Measurements from ENCODE around the gene HEATR3. TPM values are rescaled to one million over a fixed set of nuclear protein-coding genes. Genes with fewer than 3 reads are reported as not detected.

The HEATR3 gene, protein sequence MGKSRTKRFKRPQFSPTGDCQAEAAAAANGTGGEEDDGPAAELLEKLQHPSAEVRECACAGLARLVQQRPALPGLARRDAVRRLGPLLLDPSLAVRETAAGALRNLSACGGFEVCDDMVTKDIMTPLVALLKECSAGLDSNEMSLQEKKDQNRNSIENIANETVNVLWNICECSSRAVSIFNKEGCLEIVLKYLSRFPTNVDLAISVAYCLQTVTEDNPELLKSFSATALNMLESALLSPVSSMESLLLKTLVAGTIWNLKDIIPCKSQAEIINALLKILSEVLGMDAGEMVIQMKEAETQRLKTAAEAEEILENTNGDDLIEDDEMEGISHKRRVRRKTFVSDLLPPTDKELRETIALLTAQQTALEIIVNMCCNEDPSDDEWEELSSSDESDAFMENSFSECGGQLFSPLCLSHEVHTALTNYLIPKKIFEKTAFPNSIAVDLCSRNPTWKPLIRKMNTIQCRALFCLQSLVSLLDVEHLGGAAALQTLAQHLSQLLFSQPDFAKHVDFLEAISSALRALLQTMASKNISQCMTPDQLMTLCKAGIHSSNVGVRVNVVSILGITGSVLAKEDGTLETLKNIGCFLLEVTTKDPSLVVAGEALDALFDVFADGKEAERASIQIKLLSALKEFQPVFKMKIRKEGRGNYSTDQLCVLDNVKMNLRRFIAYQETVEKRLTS
- total RNA-seq (2014; rRNA removed; shearing (Covaris generic)), result 23.9 and 24.5 TPM in 2 replicates

- DNase-seq, result peak; percentile 97
- no peaks in the 10 kb centered on the region for H3K27me3 ChIP-seq (ENCODE audit: control insufficient read depth, insufficient read depth, low read length)
- H3K36me3 ChIP-seq (replicated peaks; ENCODE audit: control insufficient read depth, insufficient read depth, low read length), result peaks cover 9% of the 10 kb centered on the region
- peak within 1 kb of the TSS; percentile 99 for H3K4me3 ChIP-seq (ENCODE audit: insufficient read depth, low read depth, low read length)
Measured at GRCh38 chr16:50065624-50066481, at the start of gene HEATR3. Gene HEATR3, plus strand, starts transcription at chr16:50065970. Its CDS starts 162 bp downstream, at chr16:50066132.

GRCh38 chr16:50017553-50017952 lies 48.2 kb upstream of the HEATR3 start:
- Histone ChIP-seq H3K36me3 (replicated peaks; ENCODE audit: control insufficient read depth, insufficient read depth, low read length) (no peaks in the 10 kb centered on the region), H3K27me3 (ENCODE audit: control insufficient read depth, insufficient read depth, low read length) (no peaks in the 10 kb centered on the region), H3K4me3 (ENCODE audit: insufficient read depth, low read depth, low read length) (no peak overlapping the region)
- DNase-seq, result no peak

DNA sequence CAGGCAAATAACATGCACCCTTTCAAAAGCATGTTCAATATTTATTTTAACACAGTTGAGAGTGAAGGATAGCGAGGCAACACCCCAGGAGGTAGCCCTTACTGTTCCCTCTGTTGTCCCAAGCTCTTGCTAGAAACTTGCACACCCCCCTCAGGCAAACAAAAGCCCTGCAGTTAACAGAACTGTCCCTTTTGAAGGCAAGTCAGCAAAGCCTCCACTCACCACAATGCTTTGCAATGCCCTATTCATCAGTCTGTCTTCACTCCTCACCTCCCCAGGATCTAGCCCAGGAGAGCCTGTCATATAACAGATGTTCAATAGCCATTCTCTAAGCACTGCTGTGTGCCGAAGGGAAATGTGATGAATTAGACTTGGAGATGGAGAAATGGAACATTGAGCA lies 44.2 kb upstream of the HEATR3 start:
- no peaks in the 10 kb centered on the region for H3K36me3 ChIP-seq (replicated peaks; ENCODE audit: control insufficient read depth, insufficient read depth, low read length)
- H3K4me3 ChIP-seq (ENCODE audit: insufficient read depth, low read depth, low read length), result no peak overlapping the region
- H3K27me3 ChIP-seq (ENCODE audit: control insufficient read depth, insufficient read depth, low read length), result no peaks in the 10 kb centered on the region
- DNase-seq, result peak; percentile 55

DNA sequence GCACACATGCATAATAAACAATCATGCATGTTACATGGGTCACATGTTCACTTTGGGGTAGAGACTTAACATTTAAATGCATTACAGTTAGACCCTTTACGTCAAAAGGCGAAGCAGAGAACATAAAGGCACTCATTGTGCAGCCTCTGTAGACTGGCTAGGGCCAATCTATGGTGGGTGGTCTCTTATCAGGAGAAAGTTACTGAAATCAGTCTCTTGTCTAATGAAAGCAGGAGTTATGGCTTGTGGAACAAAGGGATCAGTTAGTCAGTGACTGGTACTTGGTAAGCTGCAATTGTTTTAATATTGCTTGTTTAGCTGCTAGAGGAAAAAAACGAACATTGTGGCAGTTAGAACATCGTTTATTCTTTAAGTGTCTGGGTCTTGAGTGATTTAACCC lies 42.1 kb upstream of the HEATR3 start:
- Histone ChIP-seq H3K27me3 (ENCODE audit: control insufficient read depth, insufficient read depth, low read length) (no peaks in the 10 kb centered on the region), H3K36me3 (replicated peaks; ENCODE audit: control insufficient read depth, insufficient read depth, low read length) (no peaks in the 10 kb centered on the region), H3K4me3 (ENCODE audit: insufficient read depth, low read depth, low read length) (no peak overlapping the region)
- DNase-seq, result no peak

- no peaks in the 10 kb centered on the region for H3K36me3 ChIP-seq (replicated peaks; ENCODE audit: control insufficient read depth, insufficient read depth, low read length)
- no peak overlapping the region for H3K4me3 ChIP-seq (ENCODE audit: insufficient read depth, low read depth, low read length)
- no peaks in the 10 kb centered on the region for H3K27me3 ChIP-seq (ENCODE audit: control insufficient read depth, insufficient read depth, low read length)
- DNase-seq, result no peak
Measured at GRCh38 chr16:50024207-50024606, 41.6 kb upstream of the HEATR3 start.

GRCh38 chr16:50024684-50025536 lies 40.9 kb upstream of the HEATR3 start, which contains the start of gene CNEP1R1:
Gene CNEP1R1, plus strand, starts transcription at chr16:50025225. Its CDS starts 91 bp downstream, at chr16:50025316.
- no peaks in the 10 kb centered on the region for H3K36me3 ChIP-seq (replicated peaks; ENCODE audit: control insufficient read depth, insufficient read depth, low read length)
- DNase-seq, result peak; percentile 98
- H3K27me3 ChIP-seq (ENCODE audit: control insufficient read depth, insufficient read depth, low read length), result no peaks in the 10 kb centered on the region
- H3K4me3 ChIP-seq (ENCODE audit: insufficient read depth, low read depth, low read length), result peak within 1 kb of the TSS; percentile 88

- DNase-seq, result no peak
- Histone ChIP-seq H3K27me3 (ENCODE audit: control insufficient read depth, insufficient read depth, low read length) (no peaks in the 10 kb centered on the region), H3K4me3 (ENCODE audit: insufficient read depth, low read depth, low read length) (peak overlapping the region; percentile 88), H3K36me3 (replicated peaks; ENCODE audit: control insufficient read depth, insufficient read depth, low read length) (no peaks in the 10 kb centered on the region)
Measured at GRCh38 chr16:50025537-50025931, 40.2 kb upstream of the HEATR3 start.

DNA sequence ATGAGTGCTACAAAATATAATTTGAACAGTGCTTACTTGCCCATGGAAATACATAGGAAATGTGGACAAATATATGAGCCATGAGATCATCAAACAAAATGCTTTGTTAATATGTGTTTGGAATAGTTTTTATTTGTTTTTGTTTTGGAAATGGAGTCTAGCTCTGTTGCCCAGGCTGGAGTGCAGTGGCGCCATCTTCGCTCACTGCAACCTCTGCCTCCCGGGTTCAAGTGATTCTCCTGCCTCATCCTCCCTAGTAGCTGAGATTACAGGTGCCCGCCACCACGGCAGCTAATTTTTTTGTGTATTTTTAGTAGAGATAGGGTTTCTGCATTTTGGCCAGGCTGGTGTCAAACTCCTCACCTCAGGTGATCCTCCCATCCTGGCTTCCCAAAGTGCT lies 37.9 kb upstream of the HEATR3 start:
- H3K27me3 ChIP-seq (ENCODE audit: control insufficient read depth, insufficient read depth, low read length), result no peaks in the 10 kb centered on the region
- no peaks in the 10 kb centered on the region for H3K36me3 ChIP-seq (replicated peaks; ENCODE audit: control insufficient read depth, insufficient read depth, low read length)
- no peak for DNase-seq

DNA sequence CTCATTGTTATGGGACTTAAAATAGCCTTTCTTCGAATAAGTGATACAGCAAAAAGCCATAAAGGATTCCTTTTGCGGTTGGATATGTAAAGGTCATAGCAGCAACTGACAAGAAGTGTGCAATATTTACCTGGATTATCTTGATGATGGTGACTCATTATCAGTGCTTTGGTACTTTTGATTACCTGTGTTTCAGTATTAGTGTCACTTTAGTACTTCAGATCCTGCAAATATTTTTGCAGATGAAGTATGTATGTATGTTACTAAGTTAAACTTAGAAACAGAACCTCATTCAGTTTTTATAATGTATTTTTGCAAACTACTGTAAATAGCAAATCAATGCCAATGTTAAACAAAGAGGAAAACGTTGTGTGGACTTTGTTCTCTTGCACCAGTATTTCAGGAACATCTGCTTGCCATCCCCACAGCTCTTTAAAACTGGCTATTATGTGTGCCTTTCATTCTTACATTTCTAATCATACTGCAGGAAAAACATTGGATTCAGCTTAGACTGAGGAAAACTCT lies 30.2 kb upstream of the HEATR3 start:
- H3K36me3 ChIP-seq (replicated peaks; ENCODE audit: control insufficient read depth, insufficient read depth, low read length), result peaks cover 3% of the 10 kb centered on the region
- no peak for DNase-seq
- no peak overlapping the region for H3K4me3 ChIP-seq (ENCODE audit: insufficient read depth, low read depth, low read length)
- H3K27me3 ChIP-seq (ENCODE audit: control insufficient read depth, insufficient read depth, low read length), result no peaks in the 10 kb centered on the region

More for the DNA sequence above, 37.9 kb upstream of the HEATR3 start:
- H3K4me3 ChIP-seq (ENCODE audit: insufficient read depth, low read depth, low read length), result no peak overlapping the region

DNA sequence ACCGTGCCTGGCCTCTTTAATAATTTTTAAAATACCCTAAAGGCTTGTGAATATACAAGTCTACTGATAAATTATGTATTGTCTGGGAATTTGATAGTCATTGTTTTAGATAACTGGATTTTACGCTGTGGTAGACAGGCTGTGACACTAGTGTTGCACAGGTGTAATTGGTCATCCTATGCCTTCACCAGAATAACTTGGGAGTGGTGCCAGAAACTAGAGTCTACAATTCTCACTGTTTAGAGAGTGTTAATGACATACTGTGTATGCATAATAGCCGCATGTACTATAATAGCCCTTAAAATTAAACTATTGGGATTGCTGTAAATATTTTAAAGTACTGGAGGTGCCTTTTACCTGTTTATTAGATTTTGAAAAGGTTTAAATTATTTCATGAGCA lies 29.3 kb upstream of the HEATR3 start:
- H3K36me3 ChIP-seq (replicated peaks; ENCODE audit: control insufficient read depth, insufficient read depth, low read length), result peaks cover 3% of the 10 kb centered on the region

DNA sequence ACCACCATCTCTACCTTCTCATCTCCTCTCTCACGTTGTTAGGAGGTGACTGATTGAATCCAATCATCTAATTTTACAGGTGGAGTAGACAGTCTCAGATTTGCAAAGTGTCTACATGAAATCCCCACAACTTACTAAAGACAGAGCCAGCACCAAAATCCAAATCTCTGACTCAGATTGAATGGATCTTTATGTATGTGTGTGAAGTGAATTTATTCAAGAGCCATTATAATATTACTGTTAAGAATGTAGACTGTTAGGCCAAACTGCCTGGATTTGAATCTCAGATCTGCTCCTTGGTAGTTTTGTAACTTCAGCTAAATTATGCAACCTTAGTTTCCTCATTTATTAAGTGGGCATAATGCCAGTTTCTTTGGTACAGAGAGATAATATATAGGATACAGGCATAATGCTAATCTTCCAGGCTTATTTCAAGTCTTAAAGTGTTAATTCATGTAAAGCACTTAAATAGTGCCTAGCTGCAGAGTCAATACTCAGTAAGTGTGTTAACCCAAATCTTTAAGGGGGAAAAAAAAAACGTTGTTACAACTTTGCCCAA lies 28.0 kb upstream of the HEATR3 start:
- H3K4me3 ChIP-seq (ENCODE audit: insufficient read depth, low read depth, low read length), result no peak overlapping the region
- H3K36me3 ChIP-seq (replicated peaks; ENCODE audit: control insufficient read depth, insufficient read depth, low read length), result peaks cover 3% of the 10 kb centered on the region
- no peak for DNase-seq
- H3K27me3 ChIP-seq (ENCODE audit: control insufficient read depth, insufficient read depth, low read length), result no peaks in the 10 kb centered on the region

More for the DNA sequence above, 29.3 kb upstream of the HEATR3 start:
- DNase-seq, result no peak
- Histone ChIP-seq H3K27me3 (ENCODE audit: control insufficient read depth, insufficient read depth, low read length) (no peaks in the 10 kb centered on the region), H3K4me3 (ENCODE audit: insufficient read depth, low read depth, low read length) (no peak overlapping the region)

DNA sequence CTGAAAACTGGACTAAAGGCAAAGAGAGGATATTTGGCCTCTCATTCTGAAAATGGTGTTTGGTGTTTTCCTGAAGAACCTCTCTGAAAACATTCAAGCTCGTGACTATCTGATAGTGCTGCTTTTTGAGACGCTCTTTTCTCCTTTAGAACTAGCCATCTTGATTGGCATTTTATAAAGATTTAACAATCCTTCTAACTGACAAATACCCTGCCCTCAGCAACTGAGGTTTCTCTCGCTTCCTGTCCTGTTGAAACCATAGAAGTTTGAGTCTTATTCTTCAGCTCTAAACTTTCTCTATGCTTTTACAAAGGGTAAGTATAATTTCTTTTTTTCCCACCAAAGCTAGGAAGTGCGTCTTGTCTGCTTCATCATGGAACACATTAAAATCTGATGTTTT lies 27.5 kb upstream of the HEATR3 start:
- DNase-seq, result no peak
- Histone ChIP-seq H3K36me3 (replicated peaks; ENCODE audit: control insufficient read depth, insufficient read depth, low read length) (peaks cover 3% of the 10 kb centered on the region), H3K27me3 (ENCODE audit: control insufficient read depth, insufficient read depth, low read length) (no peaks in the 10 kb centered on the region), H3K4me3 (ENCODE audit: insufficient read depth, low read depth, low read length) (no peak overlapping the region)

DNA sequence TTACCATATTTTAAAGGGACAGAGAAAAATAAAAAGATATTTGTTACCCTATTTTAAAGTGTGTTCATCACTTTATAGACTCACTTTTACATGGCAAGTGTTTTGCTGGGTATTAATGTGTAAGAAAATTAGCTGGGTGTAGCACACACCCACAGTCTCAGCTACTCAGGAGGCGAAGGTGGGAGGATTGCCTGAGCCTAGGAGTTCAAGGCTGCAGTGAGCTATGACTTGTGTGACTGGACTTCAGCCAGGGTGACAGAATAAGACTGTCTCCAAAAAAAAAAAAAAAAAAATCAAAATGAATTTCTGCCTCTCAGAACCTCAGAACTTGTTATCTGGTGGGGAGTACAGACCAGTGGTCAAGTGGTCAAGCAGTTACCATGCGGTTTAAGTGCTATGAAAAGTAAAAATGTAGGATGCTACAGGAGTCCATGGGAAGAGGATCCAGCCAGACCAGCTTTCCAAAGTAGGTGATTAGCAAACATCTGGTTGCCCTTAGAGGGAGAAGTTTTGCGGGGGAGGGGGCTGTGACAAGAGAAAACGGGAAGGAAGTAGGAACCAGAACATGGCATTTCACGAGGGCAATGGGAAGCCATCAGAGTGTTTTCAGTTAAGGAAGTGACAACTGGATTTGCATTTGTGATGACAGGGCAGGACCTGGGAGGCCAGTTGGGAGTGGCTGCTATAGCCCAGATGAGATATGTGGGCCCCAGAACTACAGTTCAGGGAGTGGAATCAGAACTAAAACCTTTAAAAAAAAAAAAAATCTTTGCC lies 26.8 kb upstream of the HEATR3 start:
- H3K27me3 ChIP-seq (ENCODE audit: control insufficient read depth, insufficient read depth, low read length), result no peaks in the 10 kb centered on the region
- no peak overlapping the region for H3K4me3 ChIP-seq (ENCODE audit: insufficient read depth, low read depth, low read length)
- DNase-seq, result peak; percentile 13
- H3K36me3 ChIP-seq (replicated peaks; ENCODE audit: control insufficient read depth, insufficient read depth, low read length), result peaks cover 3% of the 10 kb centered on the region
